Loucy (cell line): ENCODE results near the gene RNF7.
"Not testable (repeated sequence)": the region's sequence is repeated elsewhere in the genome, so short reads cannot be mapped to it uniquely, and the experiment has no call there.

Experiments
- H2AFZ ChIP-seq: fragments of 200-600 bp; sonication (generic); 2 replicates; pipeline ENCODE4 v1.6.0; 2016; ENCODE audit warnings: antibody characterized with exemption, mild to moderate bottlenecking, low read length, moderate library complexity
- H3F3A ChIP-seq: fragments of 200-600 bp; 2 replicates; pipeline ENCODE4 v1.6.0; 2016; ENCODE audit warnings: antibody characterized with exemption, low read depth, mild to moderate bottlenecking
- H3K27me3 ChIP-seq: fragments of 200-600 bp; sonication (generic); 2 replicates; pipeline ENCODE4 v1.6.1; 2014; ENCODE audit warnings: low read length, mild to moderate bottlenecking; ENCODE audit not compliant: insufficient read depth, poor library complexity, severe bottlenecking
- H3K36me3 ChIP-seq: fragments of 200-600 bp; sonication (generic); 2 replicates; pipeline ENCODE4 v1.6.1; 2016; ENCODE audit warnings: low read length; ENCODE audit not compliant: insufficient read depth
- H3K4me1 ChIP-seq: fragments of 200-600 bp; sonication (generic); 2 replicates; pipeline ENCODE4 v1.5.1; 2014; ENCODE audit warnings: low read length, mild to moderate bottlenecking; ENCODE audit not compliant: insufficient read depth, poor library complexity, severe bottlenecking
- H3K4me2 ChIP-seq: fragments of 200-600 bp; sonication (generic); 2 replicates; pipeline ENCODE4 v1.6.0; 2014; ENCODE audit warnings: antibody characterized with exemption, low read length, low read depth, mild to moderate bottlenecking; ENCODE audit not compliant: poor library complexity, severe bottlenecking
- H3K4me3 ChIP-seq: fragments of 200-600 bp; sonication (generic); 2 replicates; pipeline ENCODE4 v1.5.1; 2014; ENCODE audit warnings: low read length, mild to moderate bottlenecking, mixed read lengths; ENCODE audit not compliant: poor library complexity, severe bottlenecking
- H3K79me2 ChIP-seq: fragments of 200-600 bp; sonication (generic); 2 replicates; pipeline ENCODE4 v1.6.1; 2014; ENCODE audit warnings: low read length; ENCODE audit not compliant: insufficient read depth
- H3K9ac ChIP-seq: fragments of 200-600 bp; sonication (generic); 2 replicates; pipeline ENCODE4 v1.6.0; 2014; ENCODE audit warnings: mild to moderate bottlenecking, low read depth, low read length, moderate library complexity; ENCODE audit not compliant: poor library complexity, severe bottlenecking
- H3K9me2 ChIP-seq: fragments of 200-600 bp; sonication (generic); replicated peaks from 2 replicates; pipeline ENCODE4 v1.6.1; 2016; ENCODE audit warnings: low read depth, low read length, mixed read lengths
- H3K9me3 ChIP-seq: fragments of 200-600 bp; sonication (generic); 2 replicates; pipeline ENCODE4 v1.6.1; 2014; ENCODE audit warnings: mild to moderate bottlenecking, antibody characterized with exemption, low read length, low read depth; ENCODE audit not compliant: insufficient read depth
- H4K20me1 ChIP-seq: fragments of 200-600 bp; sonication (generic); 2 replicates; pipeline ENCODE4 v1.6.0; 2014; ENCODE audit warnings: antibody characterized with exemption, low read length, mild to moderate bottlenecking; ENCODE audit not compliant: insufficient read depth, poor library complexity, severe bottlenecking
- CTCF ChIP-seq: fragments of 200-600 bp; sonication (generic); conservative IDR thresholded peaks from 2 replicates; pipeline ENCODE4 v1.5.1; 2014; ENCODE audit warnings: mild to moderate bottlenecking, antibody characterized with exemption, low read length
- EZH2phosphoT487 ChIP-seq: fragments of 200-600 bp; IDR thresholded peaks from 2 replicates; pipeline ENCODE4 v1.6.1; 2018; ENCODE audit warnings: antibody characterized with exemption, mild to moderate bottlenecking, moderate library complexity, borderline replicate concordance

RNF7 gene

DNA sequence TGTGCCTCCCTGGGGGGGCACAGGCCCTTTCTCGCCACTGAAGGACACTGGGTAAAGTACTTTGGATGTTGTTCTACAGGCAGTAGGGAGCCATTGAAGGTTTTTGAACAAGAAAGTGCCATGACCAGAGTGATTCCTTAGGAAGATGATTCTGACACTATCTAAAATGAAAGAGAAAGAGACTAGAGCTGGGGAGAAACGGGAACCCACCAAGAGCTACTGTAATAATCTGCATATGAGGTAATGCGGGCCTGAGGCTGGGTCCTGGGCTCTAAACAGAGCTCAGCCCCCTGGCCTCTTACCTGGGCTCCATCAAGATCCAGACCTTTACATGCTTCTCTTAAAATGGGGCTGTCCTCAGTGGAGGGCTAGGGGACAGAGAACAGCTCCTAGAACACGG lies 50.1 kb downstream of the RNF7 start:
- H3F3A ChIP-seq: no peaks in the 10 kb centered on the region
- no peak overlapping the region for H2AFZ ChIP-seq

DNA sequence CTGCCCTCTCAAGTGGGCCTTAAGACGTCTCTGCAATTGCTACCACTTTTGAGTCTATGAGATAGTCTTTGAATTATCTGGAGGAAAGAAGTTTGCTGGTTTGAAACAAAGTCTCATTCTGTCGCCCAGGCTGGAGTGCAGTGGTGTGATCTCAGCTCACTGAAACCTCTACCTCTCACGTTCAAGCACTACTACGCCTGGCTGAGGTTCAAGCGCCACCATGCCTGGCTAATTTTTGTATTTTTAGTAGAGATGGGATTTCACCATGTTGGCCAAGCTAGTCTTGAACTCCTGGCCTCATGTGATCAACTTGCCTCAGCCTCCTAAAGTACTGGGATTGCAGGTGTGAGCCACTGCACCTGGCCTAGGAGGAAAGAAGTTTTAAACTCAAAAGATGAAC lies 50.7 kb downstream of the RNF7 start:
- not testable (repeated sequence) for H4K20me1 ChIP-seq, H3K9ac ChIP-seq, H2AFZ ChIP-seq, H3K36me3 ChIP-seq, H3K79me2 ChIP-seq, H3F3A ChIP-seq, H3K4me3 ChIP-seq, H3K27me3 ChIP-seq, H3K9me2 ChIP-seq, H3K9me3 ChIP-seq, H3K4me2 ChIP-seq
- peaks cover 11% of the 10 kb centered on the region for H3K4me1 ChIP-seq

More for the DNA sequence above, 50.1 kb downstream of the RNF7 start:
- H3K4me1 ChIP-seq: peaks cover 10% of the 10 kb centered on the region
- H3K79me2 ChIP-seq: no peaks in the 10 kb centered on the region
- no peak overlapping the region for H3K4me2 ChIP-seq
- H3K9me3 ChIP-seq: no peaks in the 10 kb centered on the region
- no peaks in the 10 kb centered on the region for H3K36me3 ChIP-seq
- no peaks in the 10 kb centered on the region for H3K9me2 ChIP-seq
- no peak overlapping the region for H3K9ac ChIP-seq
- H4K20me1 ChIP-seq: no peaks in the 10 kb centered on the region
- no peaks in the 10 kb centered on the region for H3K27me3 ChIP-seq
- TF ChIP-seq EZH2phosphoT487 (no peak), CTCF (no peak)
- no peak overlapping the region for H3K4me3 ChIP-seq

- Histone ChIP-seq H3K4me3 (no peak overlapping the region), H3K9ac (no peak overlapping the region), H3K9me3 (no peaks in the 10 kb centered on the region), H3K9me2 (no peaks in the 10 kb centered on the region), H2AFZ (no peak overlapping the region), H3K36me3 (no peaks in the 10 kb centered on the region), H3K4me1 (peaks cover 12% of the 10 kb centered on the region), H3K79me2 (no peaks in the 10 kb centered on the region), H4K20me1 (no peaks in the 10 kb centered on the region), H3K27me3 (no peaks in the 10 kb centered on the region), H3F3A (no peaks in the 10 kb centered on the region), H3K4me2 (no peak overlapping the region)
- TF ChIP-seq EZH2phosphoT487: no peak
- TF ChIP-seq CTCF: peak; percentile 32
Observed at GRCh38 chr3:141789281-141789680, 51.2 kb downstream of the RNF7 start.

- Histone ChIP-seq H3K36me3 (no peaks in the 10 kb centered on the region), H4K20me1 (no peaks in the 10 kb centered on the region), H3K9ac (no peak overlapping the region), H3K4me1 (peaks cover 15% of the 10 kb centered on the region), H3K4me2 (no peak overlapping the region), H2AFZ (no peak overlapping the region), H3K9me2 (no peaks in the 10 kb centered on the region), H3K4me3 (no peak overlapping the region), H3K27me3 (no peaks in the 10 kb centered on the region), H3K79me2 (no peaks in the 10 kb centered on the region), H3K9me3 (no peaks in the 10 kb centered on the region), H3F3A (no peaks in the 10 kb centered on the region)
- TF ChIP-seq EZH2phosphoT487: no peak
- TF ChIP-seq CTCF: no peak
Observed at GRCh38 chr3:141790171-141790570, 52.1 kb downstream of the RNF7 start.
